SU-DHL-6 (cell line): Measurements from ENCODE around the gene MND1.

Source experiments
- EZH2phosphoT487 ChIP-seq: fragments of 200-600 bp; sonication (generic), shearing (Covaris generic); conservative IDR thresholded peaks from 2 replicates; pipeline ENCODE4 v1.6.1; 2018; ENCODE audit warnings: mild to moderate bottlenecking, antibody characterized with exemption, low read length, moderate library complexity, mixed read lengths
- TF ChIP-seq, protein P1 (sequence below): fragments of 200-600 bp; sonication (generic); IDR thresholded peaks from one replicate; pipeline ENCODE4 v1.5.1; 2017; ENCODE audit warnings: antibody characterized with exemption, mild to moderate bottlenecking, low read length, moderate library complexity; ENCODE audit not compliant: insufficient read depth, poor library complexity, severe bottlenecking

DNA sequence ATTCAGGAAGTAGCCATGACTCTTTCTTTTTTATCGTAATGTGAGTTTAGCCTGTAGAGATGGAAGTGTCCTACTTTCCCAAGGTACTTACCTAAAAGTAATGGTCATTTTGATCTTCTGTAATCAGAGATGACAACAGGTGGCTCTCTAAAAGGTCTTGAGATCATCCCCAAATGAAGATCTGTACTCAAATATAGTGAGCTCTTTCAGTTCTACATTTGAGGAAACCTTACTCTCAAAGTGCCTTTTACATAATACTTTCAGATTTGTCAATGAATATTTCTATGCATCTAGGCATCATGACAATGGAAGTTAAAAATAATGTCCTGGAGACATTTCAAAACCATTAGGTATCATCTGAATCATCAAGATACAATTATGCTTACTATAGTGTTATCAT lies 17.2 kb upstream of the MND1 start:
- TF ChIP-seq, protein P1, sequence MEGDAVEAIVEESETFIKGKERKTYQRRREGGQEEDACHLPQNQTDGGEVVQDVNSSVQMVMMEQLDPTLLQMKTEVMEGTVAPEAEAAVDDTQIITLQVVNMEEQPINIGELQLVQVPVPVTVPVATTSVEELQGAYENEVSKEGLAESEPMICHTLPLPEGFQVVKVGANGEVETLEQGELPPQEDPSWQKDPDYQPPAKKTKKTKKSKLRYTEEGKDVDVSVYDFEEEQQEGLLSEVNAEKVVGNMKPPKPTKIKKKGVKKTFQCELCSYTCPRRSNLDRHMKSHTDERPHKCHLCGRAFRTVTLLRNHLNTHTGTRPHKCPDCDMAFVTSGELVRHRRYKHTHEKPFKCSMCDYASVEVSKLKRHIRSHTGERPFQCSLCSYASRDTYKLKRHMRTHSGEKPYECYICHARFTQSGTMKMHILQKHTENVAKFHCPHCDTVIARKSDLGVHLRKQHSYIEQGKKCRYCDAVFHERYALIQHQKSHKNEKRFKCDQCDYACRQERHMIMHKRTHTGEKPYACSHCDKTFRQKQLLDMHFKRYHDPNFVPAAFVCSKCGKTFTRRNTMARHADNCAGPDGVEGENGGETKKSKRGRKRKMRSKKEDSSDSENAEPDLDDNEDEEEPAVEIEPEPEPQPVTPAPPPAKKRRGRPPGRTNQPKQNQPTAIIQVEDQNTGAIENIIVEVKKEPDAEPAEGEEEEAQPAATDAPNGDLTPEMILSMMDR: no peak
- no peak for TF ChIP-seq EZH2phosphoT487
